Thymus (tissue), 11 donors: ENCODE results near the gene LIMD2. TPM values are rescaled to one million over a fixed set of nuclear protein-coding genes. Genes with fewer than 3 reads are reported as not detected.

Experiments
- DNase-seq, 9 donors: peaks; one replicate each; pipeline ENCODE4 v3.0.0-alpha.2; 2013; ENCODE audit warnings: low spot score in 9 of 9, low read depth in 6 of 9, missing footprints in 1 of 9
- H3K27ac ChIP-seq, 2 donors: one replicate each; pipeline ENCODE4 v1.5.1; 2013; ENCODE audit warnings: control low read depth in 1 of 2, low read depth in 1 of 2, low read length in 1 of 2, mild to moderate bottlenecking in 1 of 2, moderate library complexity in 1 of 2
- H3K27me3 ChIP-seq, 2 donors: one replicate each; pipeline ENCODE4 v1.5.1; 2013; ENCODE audit warnings: low read length in 1 of 2; ENCODE audit not compliant: control insufficient read depth in 2 of 2, insufficient read depth in 1 of 2
- H3K36me3 ChIP-seq, 2 donors: one replicate each; pipeline ENCODE4 v1.5.1; 2013; ENCODE audit warnings: low read length in 1 of 2, mild to moderate bottlenecking in 1 of 2, moderate library complexity in 1 of 2; ENCODE audit not compliant: control insufficient read depth in 2 of 2, insufficient read depth in 2 of 2
- H3K4me1 ChIP-seq, 2 donors: one replicate each; pipeline ENCODE4 v1.5.1; 2013; ENCODE audit warnings: low read length in 2 of 2; ENCODE audit not compliant: control insufficient read depth in 2 of 2, insufficient read depth in 2 of 2
- H3K4me3 ChIP-seq, 2 donors: one replicate each; pipeline ENCODE4 v1.5.1; 2013; ENCODE audit warnings: low read length in 2 of 2, control low read depth in 1 of 2, mild to moderate bottlenecking in 1 of 2
- H3K9me3 ChIP-seq, 2 donors: one replicate each; pipeline ENCODE4 v1.5.1; 2013; ENCODE audit warnings: low read length in 1 of 2, mild to moderate bottlenecking in 1 of 2; ENCODE audit not compliant: control insufficient read depth in 2 of 2, insufficient read depth in 1 of 2
- WGBS: extraction: QIAGEN DNeasy Blood & Tissue Kit; methylation state at CpG from one replicate; pipeline ENCODE4 v1.1.7; 2013; 5-methylcytosine and 5-hydroxymethylcytosine counted together
- polyA plus RNA-seq: library from polyadenylated mRNA; stranded (reverse); fragments of 200-250 nt; gene quantifications from one replicate; pipeline ENCODE4 v1.2.3, GENCODE V29; 2013
- total RNA-seq: library from RNA; stranded (reverse); fragments of 120-200 nt; gene quantifications from one replicate; pipeline ENCODE4 v1.2.4, GENCODE V29; 2013
- donor health status: healthy.

LIMD2 gene
- total and polyA plus RNA-seq, 2 donors: 202 to 309 TPM

DNA sequence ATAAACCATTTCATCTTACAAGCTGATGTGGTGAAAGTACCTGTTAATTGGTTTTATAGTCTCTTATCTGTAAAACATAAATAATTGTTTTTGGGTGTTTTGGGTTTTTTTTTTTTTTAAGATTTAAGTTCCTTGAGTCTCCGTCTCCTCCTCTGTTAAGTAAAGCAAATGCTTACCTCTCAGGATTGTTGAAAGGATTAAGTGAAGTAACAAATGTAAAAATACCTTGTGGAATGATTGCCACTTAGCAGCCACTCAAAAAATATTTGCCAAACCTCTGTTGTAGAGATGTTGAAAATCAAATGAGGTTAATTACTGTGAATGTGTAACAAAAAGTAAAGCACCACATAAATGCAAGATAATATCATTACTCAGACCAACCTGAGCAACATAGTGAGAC lies 19.2 kb downstream of the LIMD2 start:
- Histone ChIP-seq H3K27ac (no peak overlapping the region), H3K36me3 (peaks cover 39 to 56% of the 10 kb centered on the region in 2 donors), H3K9me3 (no peaks in the 10 kb centered on the region), H3K4me1 (no peaks in the 10 kb centered on the region), H3K27me3 (no peaks in the 10 kb centered on the region), H3K4me3 (no peak overlapping the region)
- WGBS: 100% methylated on average over 1 of the region's 1 CpG
- no peak for DNase-seq

DNA sequence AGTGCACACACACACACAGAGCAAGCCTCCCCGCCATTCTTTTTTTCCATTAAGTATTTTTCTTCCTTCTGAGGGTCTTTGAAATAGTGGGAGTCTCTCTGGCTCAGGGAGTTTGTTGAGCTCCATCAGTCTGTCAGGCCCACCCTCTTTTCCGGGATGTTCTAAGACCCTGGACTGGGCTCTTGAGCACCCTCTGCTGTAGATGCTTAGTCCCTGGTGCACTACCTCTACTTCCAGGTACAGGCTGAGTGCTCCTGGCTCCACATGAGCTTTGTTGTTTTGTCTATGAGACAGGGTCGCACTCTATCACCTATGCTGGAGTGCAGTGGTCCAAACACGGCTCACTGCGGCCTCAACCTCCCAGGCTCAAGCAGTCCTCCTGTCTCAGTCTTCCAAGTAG lies 20.7 kb downstream of the LIMD2 start:
- Histone ChIP-seq H3K36me3 (peaks cover 39 to 45% of the 10 kb centered on the region in 2 donors), H3K4me1 (no peaks in the 10 kb centered on the region)
- DNase-seq: no peak

GRCh38 chr17:63676584-63676983 lies 23.3 kb downstream of the LIMD2 start:
- H3K36me3 ChIP-seq: peaks cover 31% of the 10 kb centered on the region in 2 donors
- 60% methylated on average over 3 of the region's 3 CpGs for WGBS
- H3K9me3 ChIP-seq: no peaks in the 10 kb centered on the region
- H3K4me3 ChIP-seq: no peak overlapping the region
- H3K27me3 ChIP-seq: no peaks in the 10 kb centered on the region
- H3K27ac ChIP-seq: no peak overlapping the region
- DNase-seq: no peak
- H3K4me1 ChIP-seq: no peaks in the 10 kb centered on the region

More for the DNA sequence above, 20.7 kb downstream of the LIMD2 start:
- H3K27me3 ChIP-seq: no peaks in the 10 kb centered on the region
- H3K9me3 ChIP-seq: no peaks in the 10 kb centered on the region
- no peak overlapping the region for H3K4me3 ChIP-seq
- H3K27ac ChIP-seq: no peak overlapping the region
- 99% methylated on average over 5 of the region's 5 CpGs for WGBS

DNA sequence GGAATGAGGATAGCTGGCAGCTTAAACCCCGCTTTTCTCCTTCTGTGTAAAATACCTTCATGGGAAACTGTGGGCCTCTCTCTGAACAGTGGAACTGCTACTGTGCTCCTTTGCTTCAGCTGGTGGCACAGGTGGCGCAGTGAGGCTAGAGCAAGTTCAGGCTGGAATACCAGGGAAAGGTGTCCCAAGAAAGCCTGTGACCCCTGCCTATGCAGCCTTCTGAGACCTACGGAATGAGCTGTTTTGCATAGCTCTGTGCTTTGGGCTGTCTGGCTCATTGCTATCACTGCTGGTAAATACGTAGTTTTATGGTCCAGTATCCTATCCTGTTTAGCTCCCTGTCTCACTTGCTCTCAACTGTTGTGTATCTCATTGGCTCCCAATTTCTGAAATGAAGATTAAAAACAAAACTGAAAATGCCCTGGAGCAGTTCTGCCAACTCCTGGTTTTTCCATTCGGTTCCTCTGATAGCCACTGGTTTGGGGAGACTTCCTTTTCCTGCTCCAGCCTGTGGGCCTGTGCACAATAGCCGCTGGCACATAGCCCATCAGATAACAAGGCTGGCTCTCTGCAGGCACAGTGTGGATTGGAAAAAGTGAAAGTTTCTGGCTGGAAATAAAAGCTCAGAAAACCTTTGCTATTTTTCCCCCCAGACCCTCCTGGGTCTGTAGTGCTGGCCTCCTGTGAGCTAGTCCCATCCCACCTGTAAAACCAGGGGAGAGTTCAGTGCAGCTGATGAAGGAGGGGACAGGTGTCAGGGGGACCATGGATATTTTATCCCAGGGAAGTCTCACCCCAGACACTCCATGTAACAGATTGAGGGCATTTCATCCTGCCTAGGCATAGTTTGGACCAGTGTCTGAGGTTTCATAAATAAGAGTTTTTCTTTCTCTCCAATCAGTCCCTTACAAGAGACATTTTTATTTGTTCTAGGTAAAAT lies 24.0 kb downstream of the LIMD2 start:
- no peak for DNase-seq
- Histone ChIP-seq H3K36me3 (peaks cover 26 to 29% of the 10 kb centered on the region in 2 donors), H3K4me1 (no peaks in the 10 kb centered on the region), H3K4me3 (no peak overlapping the region), H3K27me3 (no peaks in the 10 kb centered on the region), H3K27ac (peak overlapping the region in 1 of 2 donors; percentile 73), H3K9me3 (no peaks in the 10 kb centered on the region)
- 80% methylated on average over 6 of the region's 6 CpGs for WGBS

DNA sequence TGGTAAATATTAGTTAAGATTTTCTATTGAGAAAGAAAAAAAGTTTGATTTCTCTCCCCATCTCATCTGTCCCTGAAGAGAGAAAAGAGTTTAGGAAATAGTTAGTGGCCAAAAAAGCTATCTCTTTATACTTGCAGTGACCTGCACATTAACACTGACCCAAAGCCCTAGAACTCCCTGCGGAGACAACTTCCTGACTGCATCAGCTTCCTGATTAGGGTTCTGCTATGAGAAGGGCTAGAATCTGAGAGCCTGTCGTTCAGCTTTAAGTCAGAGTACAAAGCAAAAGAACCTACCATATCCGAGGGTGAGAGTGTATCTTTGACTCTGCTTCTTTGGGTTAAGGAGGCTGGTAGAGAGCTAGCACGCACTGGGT lies 24.7 kb downstream of the LIMD2 start:
- H3K9me3 ChIP-seq: no peaks in the 10 kb centered on the region
- no peak for DNase-seq
- no peaks in the 10 kb centered on the region for H3K27me3 ChIP-seq
- WGBS: 66% methylated on average over 4 of the region's 4 CpGs
- peaks cover 28 to 34% of the 10 kb centered on the region in 2 donors for H3K36me3 ChIP-seq
- no peak overlapping the region for H3K4me3 ChIP-seq
- no peaks in the 10 kb centered on the region for H3K4me1 ChIP-seq
- no peak overlapping the region for H3K27ac ChIP-seq

- Histone ChIP-seq H3K4me3 (no peak overlapping the region), H3K4me1 (no peaks in the 10 kb centered on the region), H3K36me3 (peaks cover 45 to 50% of the 10 kb centered on the region in 2 donors), H3K27me3 (no peaks in the 10 kb centered on the region), H3K27ac (no peak overlapping the region), H3K9me3 (no peaks in the 10 kb centered on the region)
- no peak for DNase-seq
- WGBS: 95% methylated on average over 2 of the region's 2 CpGs
Observed at GRCh38 chr17:63672856-63673255, 27.1 kb downstream of the LIMD2 start.

GRCh38 chr17:63665527-63666214 lies 34.3 kb downstream of the LIMD2 start:
- DNase-seq: peak in 2 of 9 donors; percentile 7 to 27
- Histone ChIP-seq H3K4me1 (peaks cover 0 to 6% of the 10 kb centered on the region in 2 donors), H3K27ac (peak overlapping the region in 1 of 2 donors; percentile 40), H3K36me3 (peaks cover 45 to 49% of the 10 kb centered on the region in 2 donors), H3K4me3 (no peak overlapping the region), H3K27me3 (no peaks in the 10 kb centered on the region), H3K9me3 (no peaks in the 10 kb centered on the region)
- 32% methylated on average over 5 of the region's 5 CpGs for WGBS

- no peak for DNase-seq
- H3K27ac ChIP-seq: no peak overlapping the region
- peaks cover 30 to 38% of the 10 kb centered on the region in 2 donors for H3K36me3 ChIP-seq
- H3K27me3 ChIP-seq: no peaks in the 10 kb centered on the region
- WGBS: 97% methylated on average over 3 of the region's 3 CpGs
- H3K4me3 ChIP-seq: no peak overlapping the region
- H3K4me1 ChIP-seq: no peaks in the 10 kb centered on the region
- H3K9me3 ChIP-seq: no peaks in the 10 kb centered on the region
Observed at GRCh38 chr17:63659850-63660249, 40.1 kb downstream of the LIMD2 start.

GRCh38 chr17:63658366-63658765 lies 41.6 kb downstream of the LIMD2 start:
- H3K4me3 ChIP-seq: no peak overlapping the region
- no peaks in the 10 kb centered on the region for H3K27me3 ChIP-seq
- no peaks in the 10 kb centered on the region for H3K4me1 ChIP-seq
- H3K36me3 ChIP-seq: peaks cover 27 to 38% of the 10 kb centered on the region in 2 donors
- H3K9me3 ChIP-seq: no peaks in the 10 kb centered on the region
- DNase-seq: no peak
- H3K27ac ChIP-seq: no peak overlapping the region
- WGBS: 88% methylated on average over 1 of the region's 1 CpG
